22Rv1 (cell line): ENCODE results near the gene GALNTL6.

ENCODE experiments used
- CTCF ChIP-seq: fragments of 450-650 bp; IDR thresholded peaks from 2 replicates; pipeline ENCODE4 v1.5.1; 2017; ENCODE audit warnings: mild to moderate bottlenecking
- ZFX ChIP-seq: fragments of 450-650 bp; IDR thresholded peaks from 2 replicates; pipeline ENCODE4 v1.6.1; 2017; ENCODE audit warnings: antibody characterized with exemption, borderline replicate concordance

- TF ChIP-seq CTCF, result no peak
- TF ChIP-seq ZFX, result no peak
Measured at GRCh38 chr4:172357006-172357540, 543.9 kb downstream of the GALNTL6 start.
